A673 (cell line): ENCODE results near the gene DIDO1. TPM values are rescaled to one million over a fixed set of nuclear protein-coding genes. Genes with fewer than 3 reads are reported as not detected.

Source experiments
- BruUV-seq: library from RNA; stranded (reverse); fragments of 400-500 nt; replicated peaks from 2 replicates; lab custom pipeline; 2021; lab: Mats Ljungman, UMichigan
- CTCF ChIA-PET: fragments of 300-600 bp; sonication (Branson Sonifier 250); formaldehyde crosslinking; loops from one replicate; lab custom pipeline; 2022; ENCODE audit warnings: antibody characterized with exemption; lab: Charles Lee
- POLR2A ChIA-PET: fragments of 300-600 bp; sonication (Branson Sonifier 250); formaldehyde crosslinking; loops from one replicate; lab custom pipeline; 2022; ENCODE audit warnings: antibody characterized with exemption; ENCODE audit not compliant: low non-redundant PET; lab: Charles Lee
- DNase-seq: peaks from one replicate; pipeline ENCODE4 v3.0.0-alpha.2; 2015; ENCODE audit warnings: low spot score
- H3K27ac ChIP-seq: fragments of 200-600 bp; sonication (generic); 2 replicates; pipeline ENCODE4 v1.5.1; 2016; ENCODE audit warnings: mixed run types, low read depth, mild to moderate bottlenecking, mixed read lengths, antibody characterized with exemption, low read length; ENCODE audit not compliant: poor library complexity, severe bottlenecking
- H3K27me3 ChIP-seq: fragments of 200-600 bp; sonication (generic); replicated peaks from 2 replicates; pipeline ENCODE4 v1.6.1; 2017; ENCODE audit warnings: mixed run types, low read depth, mild to moderate bottlenecking, mixed read lengths, antibody characterized with exemption, low read length; ENCODE audit not compliant: insufficient read depth, poor library complexity
- H3K36me3 ChIP-seq: fragments of 200-600 bp; sonication (generic); 2 replicates; pipeline ENCODE4 v1.6.1; 2016; ENCODE audit warnings: mixed run types, mild to moderate bottlenecking, mixed read lengths, antibody characterized with exemption, low read length; ENCODE audit not compliant: insufficient read depth, poor library complexity, severe bottlenecking
- H3K4me1 ChIP-seq: fragments of 200-600 bp; sonication (generic); 2 replicates; pipeline ENCODE4 v1.6.1; 2017; ENCODE audit warnings: mixed run types, mild to moderate bottlenecking, mixed read lengths, antibody characterized with exemption, low read length; ENCODE audit not compliant: insufficient read depth, poor library complexity, severe bottlenecking
- H3K4me3 ChIP-seq: fragments of 200-600 bp; sonication (generic); 2 replicates; pipeline ENCODE4 v1.5.1; 2016; ENCODE audit warnings: low read depth, mixed run types, mild to moderate bottlenecking, mixed read lengths, low read length; ENCODE audit not compliant: poor library complexity, severe bottlenecking
- H3K9me3 ChIP-seq: fragments of 200-600 bp; sonication (generic); 2 replicates; pipeline ENCODE4 v1.6.1; 2016; ENCODE audit warnings: mixed run types, low read depth, mild to moderate bottlenecking, mixed read lengths, antibody characterized with exemption, low read length; ENCODE audit not compliant: poor library complexity, severe bottlenecking
- EZH2 ChIP-seq: fragments of 200-600 bp; sonication (generic); IDR thresholded peaks from 2 replicates; pipeline ENCODE4 v1.6.1; 2017; ENCODE audit warnings: borderline replicate concordance, low read depth, mild to moderate bottlenecking, mixed read lengths, antibody characterized with exemption, low read length; ENCODE audit not compliant: poor library complexity, severe bottlenecking
- intact Hi-C: fragments of 100-400 bp; cut with micrococcal nuclease; formaldehyde crosslinking; loops from one replicate; pipeline ENCODE4 v1.10.0; 2022; ENCODE audit not compliant: unreplicated experiment
- total RNA-seq: library from RNA; stranded (reverse); gene quantifications from 2 replicates; pipeline ENCODE4 v1.2.3, GENCODE V29; 2021
- TF ChIP-seq, protein P1 (sequence below): fragments of 300-800, 200-600 bp; sonication (generic); conservative IDR thresholded peaks from 2 replicates; pipeline ENCODE4 v1.5.1; 2017; ENCODE audit warnings: low read depth, mild to moderate bottlenecking, antibody characterized with exemption, low read length, moderate library complexity, mixed read lengths

The DIDO1 gene
- total RNA-seq, 1 experiment from 2014 or later, result 64.4 TPM

DNA sequence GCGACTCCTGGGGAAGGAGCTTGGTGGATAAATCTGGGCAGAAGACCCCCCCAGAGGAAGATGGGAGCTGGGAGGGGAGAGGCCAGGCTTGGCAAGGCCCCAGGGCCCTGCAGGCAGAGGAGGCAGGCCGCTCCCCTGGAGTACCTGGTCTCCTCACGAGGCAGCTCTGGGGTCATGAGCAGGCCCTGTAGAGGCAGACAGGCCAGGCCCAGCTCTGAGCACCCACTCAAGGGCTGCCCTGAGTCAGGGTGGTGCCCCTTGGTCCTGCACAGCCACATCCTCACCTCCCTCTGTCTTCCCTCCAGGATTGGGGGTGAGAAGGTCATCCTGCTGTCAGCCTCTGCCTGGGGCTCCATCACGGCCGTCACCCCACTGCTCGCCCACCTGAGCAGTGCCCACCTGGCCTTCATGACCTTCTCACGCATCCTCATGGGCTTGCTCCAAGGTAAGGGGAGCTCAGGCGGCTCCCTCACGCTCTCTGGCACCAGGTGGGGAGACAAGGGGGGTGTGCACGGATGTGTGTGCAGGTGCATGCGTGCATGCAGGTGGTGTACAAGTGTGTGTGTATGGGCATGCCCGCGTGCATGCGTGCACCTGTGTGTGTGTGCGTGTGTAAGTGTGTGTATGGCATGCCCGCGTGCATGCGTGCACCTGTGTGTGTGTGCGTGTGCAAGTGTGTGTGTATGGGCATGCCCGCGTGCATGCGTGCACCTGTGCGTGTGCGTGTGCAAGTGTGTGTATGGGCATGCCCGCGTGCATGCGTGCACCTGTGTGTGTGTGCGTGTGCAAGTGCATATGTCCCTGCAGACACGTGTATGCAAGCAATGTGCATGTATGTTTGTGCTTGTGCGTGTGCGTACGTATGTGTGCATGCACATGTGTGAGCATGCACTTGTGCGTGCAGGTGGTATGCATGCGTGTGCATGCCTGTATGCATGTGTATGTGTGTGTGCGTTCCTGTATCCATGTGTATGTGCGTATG is 31.1 kb upstream of the DIDO1 start:
- no TSS peak for BruUV-seq
- CTCF ChIA-PET, result no interaction called here
- POLR2A ChIA-PET, result no interaction called here

DNA sequence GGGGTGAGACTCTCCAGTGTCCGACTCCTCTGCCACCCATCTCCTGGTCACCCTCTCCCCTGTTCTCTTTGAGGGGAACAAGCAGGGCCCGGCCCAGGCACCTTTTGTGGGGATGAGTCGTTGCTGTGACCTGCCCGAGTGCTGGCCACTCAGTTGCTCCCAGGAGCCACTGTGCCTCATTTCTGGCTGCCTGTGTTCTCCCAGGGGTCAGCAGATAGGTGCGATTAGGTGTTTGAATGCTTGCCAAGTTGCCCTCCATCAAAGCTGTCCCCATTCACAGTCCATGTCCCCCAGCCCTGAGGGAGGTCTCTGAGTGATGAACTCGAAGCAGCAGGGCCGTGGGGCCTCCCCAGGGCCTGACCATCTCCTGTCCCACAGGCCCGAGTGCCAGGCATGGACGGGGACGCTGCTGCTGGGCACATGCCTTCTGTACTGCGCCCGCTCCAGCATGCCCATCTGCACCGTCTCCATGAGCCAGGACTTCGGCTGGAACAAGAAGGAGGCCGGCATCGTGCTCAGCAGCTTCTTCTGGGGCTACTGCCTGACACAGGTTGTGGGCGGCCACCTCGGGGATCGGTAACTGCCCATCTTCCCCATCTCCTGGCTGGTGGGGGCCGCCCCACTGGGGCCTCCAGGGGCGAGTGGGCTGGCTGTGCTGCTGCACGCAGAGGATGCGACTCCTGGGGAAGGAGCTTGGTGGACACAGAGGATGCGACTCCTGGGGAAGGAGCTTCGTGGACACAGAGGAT is 30.3 kb upstream of the DIDO1 start:
- ChIA-PET CTCF (no interaction called here), POLR2A (no interaction called here)
- Histone ChIP-seq H3K27me3 (no peaks in the 10 kb centered on the region), H3K4me1 (peaks cover 6% of the 10 kb centered on the region), H3K9me3 (no peaks in the 10 kb centered on the region), H3K27ac (no peak overlapping the region), H3K36me3 (no peaks in the 10 kb centered on the region), H3K4me3 (no peak overlapping the region)
- DNase-seq, result no peak
- BruUV-seq, result no TSS peak
- TF ChIP-seq, protein P1, sequence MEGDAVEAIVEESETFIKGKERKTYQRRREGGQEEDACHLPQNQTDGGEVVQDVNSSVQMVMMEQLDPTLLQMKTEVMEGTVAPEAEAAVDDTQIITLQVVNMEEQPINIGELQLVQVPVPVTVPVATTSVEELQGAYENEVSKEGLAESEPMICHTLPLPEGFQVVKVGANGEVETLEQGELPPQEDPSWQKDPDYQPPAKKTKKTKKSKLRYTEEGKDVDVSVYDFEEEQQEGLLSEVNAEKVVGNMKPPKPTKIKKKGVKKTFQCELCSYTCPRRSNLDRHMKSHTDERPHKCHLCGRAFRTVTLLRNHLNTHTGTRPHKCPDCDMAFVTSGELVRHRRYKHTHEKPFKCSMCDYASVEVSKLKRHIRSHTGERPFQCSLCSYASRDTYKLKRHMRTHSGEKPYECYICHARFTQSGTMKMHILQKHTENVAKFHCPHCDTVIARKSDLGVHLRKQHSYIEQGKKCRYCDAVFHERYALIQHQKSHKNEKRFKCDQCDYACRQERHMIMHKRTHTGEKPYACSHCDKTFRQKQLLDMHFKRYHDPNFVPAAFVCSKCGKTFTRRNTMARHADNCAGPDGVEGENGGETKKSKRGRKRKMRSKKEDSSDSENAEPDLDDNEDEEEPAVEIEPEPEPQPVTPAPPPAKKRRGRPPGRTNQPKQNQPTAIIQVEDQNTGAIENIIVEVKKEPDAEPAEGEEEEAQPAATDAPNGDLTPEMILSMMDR, result no peak
- no peak for TF ChIP-seq EZH2
- intact Hi-C loops, result no loop called here

More for the DNA sequence above, 31.1 kb upstream of the DIDO1 start:
- Histone ChIP-seq H3K27ac (no peak overlapping the region), H3K4me1 (peaks cover 6% of the 10 kb centered on the region), H3K4me3 (no peak overlapping the region), H3K27me3 (no peaks in the 10 kb centered on the region), H3K9me3 (no peaks in the 10 kb centered on the region), H3K36me3 (no peaks in the 10 kb centered on the region)
- no peak for TF ChIP-seq EZH2
- TF ChIP-seq, protein P1, result no peak
- no peak for DNase-seq
- intact Hi-C loops, result no loop called here

DNA sequence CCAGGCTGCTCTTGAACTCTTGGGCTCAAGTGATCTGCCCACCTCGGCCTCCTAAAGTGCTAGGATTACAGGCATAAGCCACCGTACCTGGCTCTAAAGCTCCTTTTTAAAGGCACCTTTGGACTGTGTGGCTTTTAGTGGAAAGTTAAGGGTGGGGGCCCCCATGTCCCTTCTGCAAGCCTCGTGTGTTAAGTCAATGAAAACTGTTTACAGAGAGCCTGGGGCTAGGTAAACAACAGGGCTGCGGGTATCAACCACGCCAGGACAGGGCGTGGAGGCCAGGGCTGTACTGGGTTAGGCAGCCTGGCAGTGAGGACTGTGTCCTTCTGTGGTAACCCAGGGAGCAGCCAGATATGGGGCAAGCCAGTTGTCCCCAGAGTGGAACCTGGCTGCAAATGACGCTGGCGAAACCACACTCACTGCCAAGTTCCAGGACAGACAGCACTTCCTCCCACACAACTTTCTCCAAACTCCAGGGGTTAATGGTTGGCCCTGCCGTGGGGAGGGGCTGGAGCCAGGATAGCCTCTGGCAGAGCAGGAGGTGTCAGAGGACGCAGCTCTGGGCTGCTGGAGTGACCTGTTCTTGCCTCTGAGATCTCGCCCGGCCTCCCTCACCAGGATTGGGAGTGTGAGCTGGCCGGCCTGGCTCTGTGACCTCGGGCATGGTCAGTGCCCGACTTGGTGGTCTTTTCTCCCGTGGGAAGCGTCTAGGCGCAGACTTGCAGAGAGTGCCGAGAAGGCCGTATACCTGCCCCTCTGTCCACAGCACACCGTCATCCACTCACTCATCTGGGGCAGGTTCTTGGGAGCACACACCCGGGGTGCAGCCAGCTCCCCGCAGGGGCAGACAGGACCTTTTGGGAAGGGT is 29.4 kb upstream of the DIDO1 start:
- Histone ChIP-seq H3K27ac (no peak overlapping the region), H3K9me3 (no peaks in the 10 kb centered on the region), H3K36me3 (no peaks in the 10 kb centered on the region), H3K4me3 (no peak overlapping the region), H3K27me3 (no peaks in the 10 kb centered on the region), H3K4me1 (peaks cover 6% of the 10 kb centered on the region)
- no TSS peak for BruUV-seq
- intact Hi-C loops, result no loop called here
- POLR2A ChIA-PET, result no interaction called here
- no peak for DNase-seq
- TF ChIP-seq EZH2, result no peak
- TF ChIP-seq, protein P1, result no peak
- CTCF ChIA-PET, result no interaction called here
